GM12878 (cell line): ENCODE measurements around the gene GGN. TPM values are rescaled to one million over a fixed set of nuclear protein-coding genes. Genes with fewer than 3 reads are reported as not detected.
A peak's percentile ranks its signal among the peaks of the same experiment; 100 is the strongest.

ENCODE experiments used
- BMI1 ChIP-seq: fragments of 450-650 bp; IDR thresholded peaks from 2 replicates; pipeline ENCODE4 v1.6.1; 2016; ENCODE audit warnings: mild to moderate bottlenecking, moderate library complexity, borderline replicate concordance
- IRF5 ChIP-seq: fragments of 450-650 bp; IDR thresholded peaks from 2 replicates; pipeline ENCODE4 v1.6.1; 2017; ENCODE audit warnings: borderline replicate concordance
- JUND ChIP-seq: IDR thresholded peaks from 2 replicates; pipeline ENCODE4 v1.6.1; 2012; ENCODE audit warnings: low read depth, mild to moderate bottlenecking, low read length, improper control_type of control experiment, moderate library complexity
- KAT2A ChIP-seq: conservative IDR thresholded peaks from 2 replicates; pipeline ENCODE4 v1.6.1; 2011; ENCODE audit warnings: low read depth, low read length; ENCODE audit not compliant: control insufficient read depth
- NR2C2 ChIP-seq: IDR thresholded peaks from 2 replicates; pipeline ENCODE4 v1.6.1; 2011; ENCODE audit warnings: borderline replicate concordance, low read depth; ENCODE audit not compliant: control insufficient read depth, insufficient read length
- TBL1XR1 ChIP-seq: IDR thresholded peaks from 2 replicates; pipeline ENCODE4 v1.6.1; 2012; ENCODE audit warnings: low read depth, low read length, improper control_type of control experiment
- WRNIP1 ChIP-seq: IDR thresholded peaks from 2 replicates; pipeline ENCODE4 v1.6.1; 2011; ENCODE audit warnings: low read depth, low read length, improper control_type of control experiment, borderline replicate concordance
- ZBTB4 ChIP-seq: fragments of 450-650 bp; formaldehyde crosslinking; IDR thresholded peaks from 2 replicates; pipeline ENCODE4 v1.4.0; 2022; ENCODE audit warnings: mild to moderate bottlenecking, moderate library complexity
- ZNF687 ChIP-seq: fragments of 450-650 bp; IDR thresholded peaks from 2 replicates; pipeline ENCODE4 v1.6.1; 2017; ENCODE audit warnings: mild to moderate bottlenecking, moderate library complexity
- polyA plus RNA-seq, 11 experiments: library from polyadenylated mRNA; depleted of rRNA in 4 of 11; unstranded in 6 of 11; stranded (reverse) in 5 of 11; fragments of >200 nt; fragmentation: Nextera tagmentation in 4 of 11; fragmentation: Illumina TruSeq in 1 of 11; extraction: Ambion mirVana in 4 of 11; extraction: Trizol in 1 of 11; gene quantifications; 1 replicate in 1 of 11; 2 replicates in 10 of 11; pipeline versions ENCODE4 v1.2.1 to v1.2.3, GENCODE V29; 2011 to 2016; ENCODE audit warnings: inconsistent platforms in 2 of 11, missing spikeins in 2 of 11, low read depth in 1 of 11
- total RNA-seq, 4 experiments: library from RNA; depleted of rRNA in 3 of 4; stranded (reverse); fragments of >200 nt in 3 of 4; fragmentation: Illumina TruSeq in 1 of 4; extraction: Trizol in 1 of 4; gene quantifications; 2 replicates each; pipeline versions ENCODE4 v1.2.1 to v1.2.3, GENCODE V29; 2013 to 2021

GGN gene
- total and polyA plus RNA-seq, 10 of the 15 experiments (the other 5 are each of a cell fraction or from before 2014, with no cell fraction given): not detected

- TF ChIP-seq ZNF687 (0 out of 2 replicates have a peak, but pooled peaks have one; percentile 30), JUND (no peak), WRNIP1 (no peak), ZBTB4 (CRISPR knock-in tag) (no peak), BMI1 (no peak), KAT2A (no peak), TBL1XR1 (no peak), NR2C2 (no peak), IRF5 (no peak)
Observed at GRCh38 chr19:38373907-38374331, 13.9 kb downstream of the GGN start (continued).
